Activated CD8-positive, alpha-beta memory T cell treated with anti-CD3 and anti-CD28 coated beads for 48 hours (primary cell): Measurements from ENCODE around the gene CEP162.
"Not testable (repeated sequence)": the region's sequence is repeated elsewhere in the genome, so short reads cannot be mapped to it uniquely, and the experiment has no call there.

ENCODE experiments used
- DNase-seq, 3 experiments: peaks; one replicate each; pipeline ENCODE4 v3.0.0-alpha.2; 2020; ENCODE audit warnings: low read depth in 2 of 3, low spot score in 2 of 3

CEP162 gene

DNA sequence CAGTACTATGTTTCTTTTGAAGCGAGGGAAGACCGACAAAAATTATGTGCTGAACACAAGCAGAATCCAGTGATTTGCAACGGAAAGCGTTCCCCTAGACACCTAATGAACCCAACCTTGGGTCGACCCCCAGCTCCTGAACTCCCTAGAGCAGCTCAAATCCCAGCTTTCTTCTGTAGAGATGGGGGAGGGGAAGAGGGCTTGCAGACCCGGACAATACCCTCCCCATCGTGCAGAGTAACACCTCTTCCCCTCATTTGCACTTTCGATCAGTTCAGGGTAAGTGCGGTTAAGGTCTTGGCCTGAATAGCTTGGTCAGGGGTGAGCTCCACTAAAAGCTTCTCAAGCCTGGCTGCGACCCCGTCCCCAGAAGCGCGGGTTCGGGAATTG is 404 bp downstream of the CEP162 start:
- no peak for DNase-seq

DNA sequence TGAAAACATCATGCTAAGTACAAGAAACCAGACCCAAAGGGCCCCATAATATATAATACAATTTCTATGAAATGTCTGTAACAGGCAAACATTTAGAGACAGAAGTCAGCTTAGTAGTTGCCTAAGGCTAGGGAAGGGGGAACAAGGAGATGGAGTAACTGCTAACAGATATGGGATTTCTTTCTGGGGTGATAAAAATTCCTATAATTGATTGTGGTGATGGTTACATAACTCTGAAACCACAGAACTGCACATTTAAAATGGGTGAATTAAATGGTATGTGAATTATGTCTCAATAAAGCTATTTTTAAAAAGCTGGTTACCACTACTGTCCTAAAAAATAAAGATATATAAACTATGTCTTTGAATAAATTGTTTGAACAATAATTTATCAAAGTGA is 3.2 kb downstream of the CEP162 start:
- DNase-seq: no peak

DNA sequence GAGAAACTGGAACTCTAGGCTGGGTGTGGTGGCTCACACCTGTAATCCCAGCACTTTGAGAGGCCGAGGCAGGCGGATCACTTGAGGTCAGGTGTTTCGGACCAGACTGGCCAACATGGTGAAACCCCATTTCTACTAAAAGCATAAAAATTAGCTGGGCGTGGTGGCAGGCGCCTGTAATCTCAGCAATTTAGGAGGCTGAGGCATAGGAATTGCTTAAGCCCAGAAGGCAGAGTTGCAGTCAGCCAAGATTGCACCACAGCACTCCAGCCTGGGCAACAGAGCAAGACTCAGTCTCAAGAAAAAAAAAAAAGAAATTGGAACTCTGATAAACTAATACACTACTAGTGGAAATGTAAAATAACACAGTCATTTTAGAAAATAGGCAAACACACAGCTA is 3.8 kb downstream of the CEP162 start:
- not testable (repeated sequence) for DNase-seq

DNA sequence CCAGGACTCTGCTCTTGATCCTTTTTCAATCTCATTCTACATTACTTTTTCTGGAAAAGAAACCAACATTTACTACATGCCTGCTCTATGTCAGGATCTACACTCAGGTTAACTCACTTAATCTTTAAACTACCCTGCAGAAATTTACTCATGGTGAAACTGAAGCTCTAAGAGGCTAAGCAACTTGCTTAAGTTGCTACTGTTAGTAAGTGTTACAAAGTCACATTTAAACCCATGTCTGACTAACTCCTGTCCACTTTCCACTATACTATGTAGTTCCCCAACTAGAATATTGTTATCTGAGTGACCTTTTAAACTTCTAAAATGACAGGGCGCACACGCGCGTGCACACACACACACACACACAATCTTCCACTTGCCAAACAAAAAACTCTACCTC is 5.0 kb downstream of the CEP162 start:
- DNase-seq: no peak

DNA sequence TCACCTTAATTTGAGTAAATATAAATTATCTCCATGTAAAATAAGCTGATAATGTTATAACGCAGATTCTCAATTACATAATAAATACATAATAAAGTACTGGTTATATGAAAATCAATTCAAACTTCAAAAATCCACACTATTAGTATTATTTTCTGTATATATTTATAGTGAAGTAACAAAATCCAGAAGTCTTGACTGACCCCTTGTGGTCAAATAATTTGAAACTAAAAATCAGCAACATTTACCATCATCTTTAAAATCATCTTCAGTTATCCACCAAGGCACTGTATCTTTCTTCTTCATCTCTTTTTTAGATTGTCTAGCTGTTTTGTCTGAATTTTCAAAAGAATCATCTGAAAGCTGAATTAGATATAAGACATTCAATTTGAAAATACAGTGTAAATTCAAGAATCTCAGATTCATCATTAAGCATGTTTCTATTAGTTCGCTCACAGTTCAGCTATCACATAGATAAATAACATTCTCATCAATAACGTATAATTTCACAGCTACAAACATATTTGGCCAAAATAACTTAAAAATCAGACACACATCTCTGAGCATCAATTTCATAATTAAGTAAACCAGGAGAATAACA is 6.5 kb downstream of the CEP162 start:
- DNase-seq: no peak

DNA sequence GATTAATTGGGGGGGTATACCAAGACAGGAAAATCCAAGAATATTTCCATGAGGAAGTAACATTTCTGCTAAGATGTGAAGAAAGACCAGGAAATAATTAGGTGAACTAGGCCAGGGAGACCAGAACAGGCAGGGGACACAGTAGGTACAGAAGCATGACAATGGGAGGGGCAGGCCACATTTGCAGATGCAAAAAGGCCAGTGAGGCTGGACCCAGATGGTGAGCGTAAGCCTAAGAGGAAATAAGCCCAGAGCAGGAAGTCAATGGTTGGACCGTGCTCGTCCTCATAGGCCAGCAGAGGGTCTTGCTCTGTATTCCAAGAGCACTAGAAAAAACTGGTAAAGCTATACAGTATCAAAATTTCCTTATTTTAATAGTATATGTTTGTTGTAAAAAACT is 9.4 kb downstream of the CEP162 start:
- no peak for DNase-seq

DNA sequence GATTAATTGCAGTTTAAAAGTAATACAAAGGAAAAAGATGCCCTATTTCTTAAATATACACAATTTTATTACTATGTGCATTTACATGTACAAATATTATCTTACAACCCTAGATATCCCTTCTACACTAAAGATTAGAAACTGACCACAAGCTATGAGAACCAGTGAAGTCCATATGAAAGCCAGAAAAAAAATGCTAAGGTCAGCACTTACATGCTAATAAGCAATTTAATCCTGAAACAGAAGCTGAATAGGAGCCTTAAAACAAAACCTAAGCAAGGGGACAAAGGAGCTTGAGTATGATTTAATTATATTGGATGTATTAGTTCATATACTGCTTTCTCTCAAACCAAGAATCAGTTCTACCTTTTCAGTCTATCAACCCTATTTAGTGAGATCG is 14.2 kb downstream of the CEP162 start:
- no peak for DNase-seq

DNA sequence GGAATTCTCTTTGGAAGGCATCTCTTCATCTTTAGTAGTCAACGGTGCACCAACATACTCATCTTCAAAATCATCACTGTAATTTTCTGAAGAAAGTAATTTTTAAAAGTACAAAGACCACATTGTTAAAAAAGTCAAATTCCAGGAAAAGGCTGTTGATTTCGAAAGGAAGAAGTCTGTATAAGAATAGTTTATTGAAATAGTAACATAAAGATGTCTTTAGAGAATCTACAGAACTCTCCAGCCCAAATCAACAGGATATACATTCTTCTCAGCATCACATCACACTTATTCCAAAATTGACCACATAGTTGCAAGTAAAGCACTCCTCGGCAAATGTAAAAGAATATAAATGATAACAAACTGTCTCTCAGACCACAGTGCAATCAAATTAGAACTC is 23.4 kb downstream of the CEP162 start:
- no peak for DNase-seq

DNA sequence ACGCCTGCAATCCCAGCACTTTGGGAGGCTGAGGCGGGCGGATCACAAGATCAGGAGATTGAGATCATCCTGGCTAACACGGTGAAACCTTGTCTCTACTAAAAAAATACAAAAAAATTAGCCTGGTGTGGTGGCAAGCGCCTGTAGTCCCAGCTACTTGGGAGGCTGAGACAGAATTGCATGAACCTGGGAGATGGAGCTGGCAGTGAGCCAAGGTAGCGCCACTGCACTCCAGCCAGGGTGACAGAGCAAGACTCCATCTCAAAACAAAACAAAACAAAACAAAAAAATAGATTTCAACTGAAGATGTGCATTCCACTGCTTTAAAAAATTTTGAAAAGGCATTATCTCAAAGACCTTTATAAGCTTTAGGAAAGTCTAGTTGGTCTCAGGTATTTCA is 27.5 kb downstream of the CEP162 start:
- DNase-seq: not testable (repeated sequence)

DNA sequence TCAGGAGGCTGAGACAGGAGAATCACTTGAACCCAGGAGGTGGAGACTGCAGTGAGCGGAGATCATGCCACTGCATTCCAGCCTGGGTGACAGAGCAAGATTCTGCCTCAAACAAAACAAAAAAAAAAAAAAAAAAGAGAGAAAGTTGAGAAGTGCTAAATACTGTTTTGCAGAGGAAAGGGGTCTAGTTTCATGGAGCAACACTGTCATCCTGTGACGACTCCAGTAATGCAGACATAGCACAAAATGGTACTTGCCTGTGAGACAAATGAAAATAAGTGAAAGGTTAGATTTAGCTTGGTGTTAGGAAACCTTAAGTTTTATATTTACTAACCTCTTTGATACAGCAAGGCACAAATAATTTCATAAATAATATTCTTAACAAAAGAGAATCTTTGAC is 29.7 kb downstream of the CEP162 start:
- no peak for DNase-seq

DNA sequence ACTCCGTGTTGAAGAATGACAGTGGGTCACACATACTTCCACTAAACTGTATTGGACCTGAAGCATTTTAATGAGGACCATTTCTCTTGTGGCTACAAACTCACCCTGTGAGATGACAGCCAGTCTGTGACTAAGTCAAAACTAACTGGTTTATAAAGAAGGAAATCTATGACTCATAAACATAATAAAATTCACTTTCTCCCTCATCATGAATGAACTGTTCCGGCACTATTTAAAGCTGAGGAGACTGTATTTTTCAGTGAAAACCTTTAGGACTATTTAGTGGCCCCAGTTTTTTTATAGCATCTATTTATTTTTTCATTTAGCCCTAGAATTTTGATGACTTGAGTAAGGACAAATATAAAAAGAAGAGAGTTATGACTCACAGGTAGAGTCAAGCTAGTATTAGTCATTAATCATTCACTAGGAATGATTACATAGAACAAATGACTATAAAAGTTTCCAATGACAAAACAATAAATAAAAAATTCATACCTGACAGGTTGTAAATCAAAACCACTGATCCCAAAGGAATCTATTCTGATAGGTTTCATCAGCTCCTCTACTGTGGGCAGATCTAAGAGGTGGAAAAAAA is 34.2 kb downstream of the CEP162 start:
- no peak for DNase-seq

DNA sequence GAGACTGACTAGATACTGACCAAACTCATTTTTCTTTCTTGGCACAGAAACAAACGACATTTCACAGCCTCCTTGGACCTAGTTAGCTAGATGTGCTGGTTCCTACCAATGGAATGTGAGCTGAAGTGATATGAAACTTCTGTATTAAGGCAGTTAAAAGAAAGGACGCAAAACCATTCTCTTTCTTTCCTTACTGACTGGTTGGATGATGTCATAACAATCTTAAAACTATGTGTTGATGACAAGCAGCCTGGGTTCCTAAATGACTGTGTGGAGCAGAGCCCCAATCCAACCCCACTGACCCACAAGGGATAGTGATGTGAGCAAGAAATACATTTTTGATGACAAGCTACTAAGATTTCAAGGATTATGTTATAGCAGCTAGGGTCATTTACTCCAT is 35.6 kb downstream of the CEP162 start:
- DNase-seq: no peak

DNA sequence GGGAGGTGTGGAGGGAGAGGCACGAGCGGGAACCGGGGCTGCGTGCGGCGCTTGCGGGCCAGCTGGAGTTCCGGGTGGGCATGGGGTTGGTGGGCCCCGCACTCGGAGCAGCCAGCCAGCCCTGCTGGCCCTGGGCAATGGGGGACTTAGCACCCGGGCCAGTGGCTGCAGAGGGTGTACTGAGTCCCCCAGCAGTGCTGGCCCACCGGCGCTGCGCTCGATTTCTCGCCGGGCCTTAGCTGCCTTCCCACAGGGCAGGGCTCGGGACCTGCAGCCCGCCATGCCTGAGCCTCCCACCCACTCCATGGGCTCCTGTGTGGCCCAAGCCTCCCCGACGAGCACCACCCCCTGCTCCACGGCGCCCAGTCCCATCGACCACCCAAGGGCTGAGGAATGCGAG is 38.1 kb downstream of the CEP162 start:
- DNase-seq: not testable (repeated sequence)

DNA sequence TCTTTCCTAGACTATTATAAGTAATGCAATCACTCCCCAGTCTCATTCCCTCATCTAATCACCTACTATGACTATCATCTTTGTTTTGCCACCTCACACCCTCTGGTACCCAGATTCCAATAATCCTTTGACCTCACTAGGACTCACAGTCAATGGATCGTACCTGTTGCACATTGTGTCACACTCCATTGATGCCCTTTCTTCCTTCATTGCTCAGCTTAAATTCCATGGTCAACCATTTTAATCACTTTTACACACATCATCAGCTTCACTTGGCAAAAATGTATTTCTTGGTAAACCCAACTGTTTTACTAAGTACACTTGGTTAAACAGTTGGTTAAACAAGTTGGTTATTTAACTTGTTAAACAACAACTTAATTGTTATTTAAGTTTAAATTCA is 44.0 kb downstream of the CEP162 start:
- no peak for DNase-seq

DNA sequence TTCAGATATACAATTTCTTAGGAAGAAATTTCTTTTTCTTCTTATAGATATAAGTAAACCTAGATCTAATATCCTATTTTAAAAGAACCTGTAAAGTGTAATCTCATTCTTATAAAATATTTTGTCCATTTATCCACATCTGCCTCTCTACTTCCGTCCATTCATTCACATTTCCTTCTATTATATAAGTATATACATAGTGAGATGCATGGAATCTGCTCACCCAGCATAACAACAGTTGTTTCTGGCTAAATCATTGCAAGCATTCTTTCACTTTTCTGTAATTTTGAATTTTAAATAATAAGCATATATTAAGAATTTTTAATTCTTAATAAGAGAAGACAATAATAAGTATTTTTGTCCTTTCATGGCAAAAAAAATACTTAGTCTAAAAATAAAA is 45.4 kb downstream of the CEP162 start:
- no peak for DNase-seq

DNA sequence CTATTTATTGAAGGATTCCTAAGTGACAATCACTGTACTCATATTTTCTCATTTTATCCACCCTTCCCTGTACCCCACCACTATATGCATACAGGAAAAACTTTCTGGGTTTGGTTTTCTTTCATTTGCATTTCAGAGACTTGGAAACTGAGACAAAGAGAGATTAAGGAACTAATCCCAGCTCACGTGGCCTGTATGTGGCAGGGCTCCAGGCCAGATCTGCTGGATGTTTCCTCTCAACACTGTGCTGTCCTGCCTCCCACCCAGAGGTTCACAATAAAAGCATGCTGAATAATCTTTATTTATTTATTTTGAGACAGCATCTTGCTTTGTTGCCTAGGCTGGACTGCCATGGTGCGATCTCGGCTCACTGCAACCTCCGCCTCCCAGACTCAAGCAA is 50.2 kb downstream of the CEP162 start:
- no peak for DNase-seq

DNA sequence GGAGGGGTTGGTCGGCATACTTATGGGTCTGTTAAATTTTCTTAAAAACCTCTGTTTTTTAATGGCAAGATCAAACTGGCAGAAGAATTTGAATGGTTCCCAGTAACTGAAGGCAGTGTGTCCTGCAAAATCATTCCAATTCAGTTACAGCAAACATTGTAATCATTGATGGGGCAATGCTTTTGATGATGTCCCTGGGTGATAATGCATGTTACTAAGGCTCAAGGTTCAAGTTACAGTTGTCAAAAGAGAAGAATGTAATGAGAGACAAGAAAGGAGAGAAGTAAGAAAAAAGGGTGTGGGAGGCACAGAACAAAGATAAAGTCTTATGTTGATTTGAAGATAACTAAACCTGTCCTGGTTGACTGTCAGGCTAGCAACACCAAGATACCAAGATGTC is 54.9 kb downstream of the CEP162 start:
- no peak for DNase-seq

DNA sequence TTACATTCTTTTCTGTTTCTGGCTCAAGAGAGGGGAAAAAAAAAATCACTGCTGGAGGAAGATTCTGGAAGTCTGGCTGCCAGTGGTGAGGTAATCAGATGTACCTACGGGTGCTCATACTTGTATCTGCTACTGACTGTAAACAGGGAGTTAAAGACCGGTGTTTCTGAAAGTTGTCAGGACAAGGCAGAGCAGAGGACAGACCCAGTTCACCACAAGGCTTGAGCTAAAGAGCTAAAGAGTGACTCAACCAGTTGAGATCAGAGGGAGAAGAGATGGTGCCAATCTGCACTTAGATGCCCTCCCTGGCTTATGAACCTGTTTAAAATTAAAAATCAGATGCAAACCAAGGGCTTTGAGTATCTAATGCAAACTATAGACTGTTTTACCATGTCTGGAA is 55.4 kb downstream of the CEP162 start:
- DNase-seq: no peak

DNA sequence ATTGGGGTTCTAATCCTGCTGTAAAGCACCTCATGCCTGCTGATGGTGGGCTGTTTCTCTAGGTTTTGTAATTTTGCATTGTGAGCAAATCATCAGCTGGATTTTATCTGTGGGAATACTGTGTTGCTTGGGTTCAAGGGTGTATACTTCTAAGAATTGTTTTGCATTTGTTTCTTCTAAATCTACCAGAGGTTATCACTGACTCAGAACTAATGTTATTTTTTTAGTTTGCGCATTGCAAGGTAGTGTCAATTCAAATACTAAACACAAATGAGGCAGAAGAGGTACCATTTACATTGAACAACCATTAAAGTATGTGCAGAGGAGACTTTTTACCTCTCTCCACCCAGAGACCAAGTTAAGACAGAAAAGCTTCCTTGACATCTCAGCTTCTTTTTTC is 60.0 kb downstream of the CEP162 start:
- no peak for DNase-seq

DNA sequence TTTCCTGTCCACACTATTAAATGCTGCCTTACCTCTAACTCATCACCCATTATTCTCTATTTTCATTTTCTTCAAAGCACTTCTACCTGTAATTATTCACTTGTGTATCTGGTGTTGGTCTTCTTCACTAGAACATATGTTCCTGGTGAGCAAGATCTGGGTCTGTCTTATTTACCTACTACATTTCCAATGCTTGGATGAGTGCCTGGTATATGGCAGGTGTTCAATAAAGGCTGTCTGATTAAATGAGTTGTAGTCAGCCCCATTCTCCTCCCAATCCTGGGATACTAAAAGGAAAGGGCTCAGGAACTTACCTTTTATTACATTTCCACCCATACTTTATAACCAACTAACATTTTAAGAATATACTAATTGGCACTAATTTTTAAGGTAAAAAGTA is 61.0 kb downstream of the CEP162 start:
- no peak for DNase-seq

DNA sequence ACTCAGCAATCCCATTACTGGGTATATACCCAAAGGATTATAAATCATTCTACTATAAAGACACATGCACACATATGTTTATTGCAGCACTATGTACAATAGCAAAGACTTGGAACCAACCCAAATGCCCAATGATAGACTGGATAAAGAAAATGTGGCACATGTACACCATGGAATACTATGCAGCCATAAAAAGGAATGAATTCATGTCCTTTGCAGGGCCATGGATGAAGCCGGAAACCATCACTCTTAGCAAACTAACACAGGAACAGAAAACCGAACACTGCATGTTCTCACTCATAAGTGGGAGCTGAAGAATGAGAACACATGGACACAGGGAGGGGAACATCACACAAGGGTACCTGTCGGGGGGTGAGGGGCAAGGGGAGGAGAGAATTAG is 63.1 kb downstream of the CEP162 start:
- not testable (repeated sequence) for DNase-seq

DNA sequence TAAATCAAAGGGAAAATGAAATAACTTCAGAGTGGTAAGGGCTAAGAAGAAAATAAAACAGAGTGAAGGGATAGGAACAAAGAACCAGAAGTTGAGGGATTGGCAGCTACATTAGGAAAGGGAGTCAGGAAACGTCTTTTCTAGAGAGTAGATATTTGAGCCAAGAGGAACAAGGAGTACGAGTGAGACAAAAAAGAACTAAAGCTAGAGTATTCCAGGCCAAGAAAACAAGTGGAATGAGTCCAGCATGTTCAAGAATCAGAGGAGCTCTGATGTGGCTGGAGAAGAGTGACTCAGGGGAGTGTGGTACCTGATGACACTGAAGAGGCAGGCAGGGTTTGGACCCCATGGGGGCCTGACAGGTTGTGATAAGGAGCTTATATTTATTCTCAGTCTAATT is 66.3 kb downstream of the CEP162 start:
- DNase-seq: no peak

DNA sequence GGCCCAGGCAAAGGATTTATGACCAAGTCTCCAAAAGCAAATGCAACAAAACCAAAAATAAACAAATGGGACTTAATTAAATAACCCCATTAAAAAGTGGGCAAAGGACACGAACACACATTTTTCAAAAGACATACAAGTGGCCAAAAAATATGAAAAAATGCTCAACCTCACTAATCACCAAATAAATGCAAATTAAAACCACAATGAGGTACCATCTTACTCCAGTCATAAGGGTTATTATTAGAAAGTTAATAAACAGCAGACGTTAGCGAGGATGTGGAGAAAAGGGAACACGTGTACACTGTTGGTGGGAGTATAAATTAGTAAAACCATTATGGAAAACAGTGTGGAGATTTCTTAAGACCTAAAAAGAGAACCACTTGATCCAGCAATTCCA is 71.1 kb downstream of the CEP162 start:
- no peak for DNase-seq

DNA sequence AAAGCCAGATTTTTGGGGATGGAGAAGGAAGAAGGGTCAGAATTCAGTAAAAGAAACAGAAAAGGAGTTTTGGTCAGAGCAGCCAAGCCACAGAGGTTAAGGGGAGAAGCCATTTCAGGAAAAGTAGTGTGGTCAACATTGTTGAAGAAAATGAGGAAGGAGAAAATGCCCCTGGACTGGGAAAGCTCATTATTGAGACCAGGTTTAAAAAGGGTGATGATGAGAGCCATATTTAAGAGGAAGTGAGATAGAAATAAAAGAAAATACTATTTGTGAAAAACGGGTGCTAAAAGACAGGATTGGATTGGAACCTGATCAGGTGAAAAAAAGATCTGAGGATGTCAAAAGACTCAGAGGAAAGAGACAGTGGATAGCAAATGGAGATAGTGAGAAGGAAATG is 75.8 kb downstream of the CEP162 start:
- no peak for DNase-seq
